H1 (cell line): Measurements from ENCODE around the gene MANEAL. TPM values are rescaled to one million over a fixed set of nuclear protein-coding genes. Genes with fewer than 3 reads are reported as not detected.

ENCODE experiments used
- CTCF ChIA-PET: fragments of 300-600 bp; sonication (Branson Sonifier 250); formaldehyde crosslinking; loops from one replicate; lab custom pipeline; 2021; ENCODE audit not compliant: partially characterized antibody; lab: Charles Lee
- POLR2A ChIA-PET: fragments of 300-600 bp; sonication (Branson Sonifier 250); formaldehyde crosslinking; loops from one replicate; lab custom pipeline; 2021; ENCODE audit warnings: inconsistent platforms; ENCODE audit not compliant: partially characterized antibody; lab: Charles Lee
- DNase-seq, 2 experiments: peaks; one replicate each; pipeline versions ENCODE4 v3.0.0 to v3.0.0-alpha.2; 2010 to 2022; ENCODE audit warnings: low spot score in 2 of 2, low read depth in 1 of 2, mixed read lengths in 1 of 2
- FAIRE-seq: peaks from 2 replicates; lab custom pipeline; 2011; peaks lifted over from hg19 to GRCh38; lab: Jason Lieb, UNC
- H2AFZ ChIP-seq: 2 replicates; pipeline ENCODE4 v1.8.1; 2012; ENCODE audit warnings: low read length, inconsistent platforms
- H2AK5ac ChIP-seq: 2 replicates; pipeline ENCODE4 v1.6.1; 2013; ENCODE audit warnings: low read depth, low read length
- H2BK120ac ChIP-seq: replicated peaks from 2 replicates; pipeline ENCODE3; 2013; ENCODE audit warnings: low read depth, low read length, inconsistent platforms
- H2BK12ac ChIP-seq: 2 replicates; pipeline ENCODE4 v1.6.1; 2013; ENCODE audit warnings: low read depth, low read length
- H2BK15ac ChIP-seq: 2 replicates; pipeline ENCODE4 v1.6.1; 2013; ENCODE audit warnings: low read length
- H2BK20ac ChIP-seq: 2 replicates; pipeline ENCODE4 v1.6.1; 2013; ENCODE audit warnings: low read length
- H2BK5ac ChIP-seq: 2 replicates; pipeline ENCODE4 v1.6.1; 2013; ENCODE audit warnings: low read depth, low read length
- H3K14ac ChIP-seq: 2 replicates; pipeline ENCODE4 v1.6.1; 2013; ENCODE audit warnings: inconsistent platforms; ENCODE audit not compliant: insufficient read length
- H3K18ac ChIP-seq: 2 replicates; pipeline ENCODE4 v1.6.1; 2013; ENCODE audit warnings: low read length; ENCODE audit errors: extremely low read depth
- H3K23ac ChIP-seq: 2 replicates; pipeline ENCODE4 v1.6.1; 2013; ENCODE audit warnings: inconsistent platforms; ENCODE audit not compliant: insufficient read length
- H3K23me2 ChIP-seq: 2 replicates; pipeline ENCODE4 v1.6.1; 2013; ENCODE audit warnings: low read depth, low read length
- H3K27ac ChIP-seq: 2 replicates; pipeline ENCODE4 v1.6.1; 2011; ENCODE audit warnings: low read depth, low read length, inconsistent platforms
- H3K27me3 ChIP-seq, 4 experiments: replicated peaks in 1 of 4; 1 replicate in 1 of 4; 2 replicates in 3 of 4; pipeline versions ENCODE4 v1.6.1 to v1.8.1; 2011 to 2013; ENCODE audit warnings: low read length in 3 of 4, mild to moderate bottlenecking in 3 of 4, inconsistent platforms in 2 of 4, mixed read lengths in 2 of 4, moderate library complexity in 1 of 4; ENCODE audit not compliant: control insufficient read depth in 3 of 4, insufficient read depth in 3 of 4; ENCODE audit errors: extremely low read depth in 1 of 4
- H3K36me3 ChIP-seq, 4 experiments: 2 replicates each; pipeline versions ENCODE4 v1.6.1 to v1.8.1; 2011 to 2013; ENCODE audit warnings: mild to moderate bottlenecking in 4 of 4, low read length in 3 of 4, moderate library complexity in 2 of 4, control low read depth in 1 of 4, inconsistent platforms in 1 of 4; ENCODE audit not compliant: insufficient read depth in 4 of 4, control insufficient read depth in 2 of 4
- H3K4ac ChIP-seq: replicated peaks from 2 replicates; pipeline ENCODE3; 2013; ENCODE audit warnings: low read length, low read depth, mixed read lengths, inconsistent platforms; ENCODE audit not compliant: insufficient read length
- H3K4me1 ChIP-seq, 4 experiments: replicated peaks in 1 of 4; 1 replicate in 1 of 4; 2 replicates in 3 of 4; pipeline versions ENCODE4 v1.6.1 to v1.8.1; 2011 to 2013; ENCODE audit warnings: low read length in 3 of 4, inconsistent platforms in 2 of 4, mixed read lengths in 1 of 4; ENCODE audit not compliant: insufficient read depth in 4 of 4, control insufficient read depth in 3 of 4
- H3K4me2 ChIP-seq, 2 experiments: 2 replicates each; pipeline versions ENCODE4 v1.6.1 to v1.8.1; 2011 to 2013; ENCODE audit warnings: low read depth in 2 of 2, low read length in 2 of 2, control low read depth in 1 of 2, inconsistent platforms in 1 of 2, mild to moderate bottlenecking in 1 of 2; ENCODE audit not compliant: insufficient read depth in 1 of 2
- H3K4me3 ChIP-seq, 4 experiments: fragments of 200-600, 300-600 bp in 1 of 4; sonication (generic), shearing (Covaris generic), sonication (Bioruptor Twin) in 1 of 4; 2 replicates each; pipeline versions ENCODE4 v1.5.1 to v1.8.1; 2011 to 2016; ENCODE audit warnings: low read length in 4 of 4, low read depth in 3 of 4, control low read depth in 2 of 4, inconsistent platforms in 2 of 4, mild to moderate bottlenecking in 2 of 4, mixed read lengths in 1 of 4, moderate library complexity in 1 of 4; ENCODE audit not compliant: insufficient read depth in 2 of 4; ENCODE audit errors: extremely low read depth in 1 of 4
- H3K56ac ChIP-seq: replicated peaks from 2 replicates; pipeline ENCODE3; 2013; ENCODE audit warnings: low read depth, mild to moderate bottlenecking, mixed read lengths, low read length, inconsistent platforms; ENCODE audit not compliant: insufficient read length
- H3K79me1 ChIP-seq: 2 replicates; pipeline ENCODE4 v1.6.1; 2013; ENCODE audit warnings: low read depth, low read length, control low read depth
- H3K79me2 ChIP-seq, 2 experiments: 2 replicates each; pipeline versions ENCODE4 v1.6.1 to v1.8.1; 2012 to 2013; ENCODE audit warnings: low read length in 2 of 2, mild to moderate bottlenecking in 2 of 2, inconsistent platforms in 1 of 2; ENCODE audit not compliant: insufficient read depth in 2 of 2, control insufficient read depth in 1 of 2
- H3K9ac ChIP-seq, 4 experiments: replicated peaks in 1 of 4; 1 replicate in 1 of 4; 2 replicates in 3 of 4; pipeline versions ENCODE4 v1.6.1 to v1.8.1; 2011 to 2013; ENCODE audit warnings: low read depth in 3 of 4, low read length in 3 of 4, control low read depth in 2 of 4, mild to moderate bottlenecking in 2 of 4, moderate library complexity in 2 of 4, inconsistent platforms in 1 of 4; ENCODE audit errors: extremely low read depth in 1 of 4
- H3K9me3 ChIP-seq, 2 experiments: 2 replicates each; pipeline versions ENCODE4 v1.6.1 to v1.8.1; 2012 to 2013; ENCODE audit warnings: mild to moderate bottlenecking in 2 of 2, moderate library complexity in 2 of 2, control low read depth in 1 of 2, inconsistent platforms in 1 of 2, low read depth in 1 of 2, low read length in 1 of 2, mixed read lengths in 1 of 2; ENCODE audit not compliant: insufficient read depth in 2 of 2
- H4K20me1 ChIP-seq, 2 experiments: replicated peaks in 1 of 2; 2 replicates each; pipeline versions ENCODE3 to v1.8.1; 2011 to 2013; ENCODE audit warnings: inconsistent platforms in 2 of 2, low read length in 2 of 2, mild to moderate bottlenecking in 1 of 2; ENCODE audit not compliant: insufficient read depth in 2 of 2, control insufficient read depth in 1 of 2
- H4K5ac ChIP-seq: 2 replicates; pipeline ENCODE4 v1.6.1; 2013; ENCODE audit warnings: low read length, low read depth, mixed read lengths, inconsistent platforms; ENCODE audit not compliant: insufficient read length
- H4K8ac ChIP-seq: 2 replicates; pipeline ENCODE4 v1.8.0; 2013; ENCODE audit warnings: mild to moderate bottlenecking, moderate library complexity, low read length, inconsistent platforms; ENCODE audit not compliant: insufficient read depth; ENCODE audit errors: extremely low read depth
- H4K91ac ChIP-seq: replicated peaks from 2 replicates; pipeline ENCODE3; 2013; ENCODE audit warnings: low read length, mixed read lengths, inconsistent platforms; ENCODE audit not compliant: insufficient read length
- ASH2L ChIP-seq: fragments of 200-600, 300-600 bp; sonication (generic); IDR thresholded peaks from one replicate; pipeline ENCODE4 v1.7.1; 2017; ENCODE audit warnings: low read length
- CTBP2 ChIP-seq: IDR thresholded peaks from 2 replicates; pipeline ENCODE4 v1.7.0; 2011; ENCODE audit warnings: borderline replicate concordance, mild to moderate bottlenecking, moderate library complexity, mixed read lengths, low read length; ENCODE audit not compliant: insufficient read depth, insufficient read length
- EZH2 ChIP-seq: fragments of 200-600 bp; sonication (generic); IDR thresholded peaks from 2 replicates; pipeline ENCODE4 v1.7.1; 2012; ENCODE audit warnings: low read depth, mild to moderate bottlenecking, moderate library complexity, low read length, inconsistent platforms; ENCODE audit not compliant: severe bottlenecking
- SUZ12 ChIP-seq: fragments of 200-600 bp; sonication (generic); IDR thresholded peaks from 2 replicates; pipeline ENCODE4 v1.6.1; 2012; ENCODE audit warnings: mild to moderate bottlenecking, inconsistent platforms, low read length, moderate library complexity, mixed read lengths
- WGBS, 2 experiments: shearing (Covaris generic) in 1 of 2; methylation state at CpG; one replicate each; pipeline versions ENCODE4 v1.1.6 to v1.1.7; 2013 to 2015; ENCODE audit warnings: low lambda C conversion rate in 2 of 2, mixed read lengths in 2 of 2, inconsistent platforms in 1 of 2, low coverage in 1 of 2, missing lambda C conversion rate in 1 of 2; ENCODE audit not compliant: insufficient replicate concordance in 2 of 2, insufficient coverage in 1 of 2, insufficient read length in 1 of 2; ENCODE audit errors: extremely low coverage in 1 of 2, missing lambda C conversion rate in 1 of 2; 5-methylcytosine and 5-hydroxymethylcytosine counted together
- polyA plus RNA-seq, 7 experiments: library from polyadenylated mRNA; depleted of rRNA in 3 of 7; stranded (reverse) in 5 of 7; unstranded in 2 of 7; fragments of >200 nt in 5 of 7; fragments of 200-250 nt in 2 of 7; gene quantifications; 1 replicate in 5 of 7; 2 replicates in 1 of 7; 4 replicates in 1 of 7; pipeline versions ENCODE4 v1.2.1 to v1.2.3, GENCODE V29; 2011 to 2013; ENCODE audit warnings: missing spikeins in 2 of 7, mixed read lengths in 2 of 7
- total RNA-seq: library from RNA; stranded (reverse); fragmentation: NEBNext Ultra II Directional; extraction: Animal tissue kit (Norgen Biotek cat#: 25700); gene quantifications from 2 replicates; pipeline ENCODE4 v1.2.1, GENCODE V29; 2021

MANEAL gene
- total and polyA plus RNA-seq, 2 of the 8 experiments (the other 6 are each of a cell fraction or from before 2014, with no cell fraction given): 4.8 to 7.2 TPM

DNA sequence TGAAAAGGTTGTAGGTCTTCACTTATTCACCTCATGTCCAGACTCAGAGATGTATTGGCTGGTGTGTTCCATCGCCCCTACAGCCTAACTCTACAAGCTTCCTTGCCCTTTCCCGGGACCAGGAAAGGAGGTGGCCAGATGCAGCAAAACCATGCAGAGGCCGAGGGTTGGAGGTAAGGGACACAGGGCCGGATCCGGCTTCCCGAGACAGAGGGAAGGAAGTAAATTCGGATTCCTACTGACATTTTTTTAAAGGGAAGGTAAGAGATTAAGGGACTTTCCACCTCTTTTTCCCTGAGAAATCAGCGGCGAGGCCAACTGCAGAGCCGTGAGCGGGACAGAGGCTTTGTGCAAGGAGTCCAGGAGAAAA lies 41.4 kb upstream of the MANEAL start:
- Histone ChIP-seq H4K91ac (no peak overlapping the region), H2AFZ (peak overlapping the region; percentile 49; the same call in 1 of the 2 replicates), H2BK15ac (no peak overlapping the region), H3K9me3 (no peaks in the 10 kb centered on the region), H3K27me3 (peaks cover 34 to 64% (median 53%) of the 10 kb centered on the region in 4 experiments), H3K9ac (no peak overlapping the region), H3K4ac (no peak overlapping the region), H2BK20ac (no peak overlapping the region), H3K4me1 (peaks cover 0 to 9% (median 0%) of the 10 kb centered on the region in 4 experiments; a peak in 3 of 7 replicates), H3K23ac (no peak overlapping the region), H4K20me1 (no peaks in the 10 kb centered on the region), H3K27ac (no peak overlapping the region), H3K56ac (no peak overlapping the region), H2AK5ac (no peak overlapping the region), H4K5ac (no peak overlapping the region), H3K23me2 (peaks cover 5% of the 10 kb centered on the region; the same call in 1 of the 2 replicates), H3K14ac (no peak overlapping the region), H2BK5ac (no peak overlapping the region), H3K79me1 (no peaks in the 10 kb centered on the region), H4K8ac (no peak overlapping the region), H3K18ac (no peak overlapping the region; the same call in 1 of the 2 replicates), H2BK120ac (no peak overlapping the region), H3K36me3 (peaks cover 0 to 3% (median 0%) of the 10 kb centered on the region in 4 experiments; a peak in 1 of 8 replicates), H2BK12ac (no peak overlapping the region), H3K4me2 (peak overlapping the region; percentile 72 to 76), H3K79me2 (no peaks in the 10 kb centered on the region), H3K4me3 (peak overlapping the region in 3 of 4 experiments; percentile 40 to 60 (median 47); a peak in 5 of 8 replicates)
- 42% methylated on average over 11 of the region's 11 CpGs; no CpG with 5 or more reads in 1 of the 2 experiments for WGBS, 2 experiments
- DNase-seq: peak in 1 of 2 experiments; percentile 48
- no peak for FAIRE-seq
- ChIA-PET POLR2A (interaction anchor here (1.2 kb wide), 1 partner anchor 13 kb away, joined by 3 read pairs; no protein-coding TSS in a partner anchor), CTCF (interaction anchor here (0.8 kb wide), 1 partner anchor 14 kb away, joined by 3 read pairs; no protein-coding TSS in a partner anchor)
- TF ChIP-seq ASH2L: no peak
- TF ChIP-seq EZH2: peak; percentile 48
- TF ChIP-seq CTBP2: no peak
- TF ChIP-seq SUZ12: peak; percentile 63; the same call in 1 of the 2 replicates
